Amniotic epithelial cell (primary cell): ENCODE data around the gene COQ9.

ENCODE experiments used
- DNase-seq: peaks from one replicate; pipeline ENCODE4 v3.0.0-alpha.2; 2010; ENCODE audit warnings: low read depth

COQ9 gene

GRCh38 chr16:57473176-57473840 lies 26.0 kb downstream of the COQ9 start:
- no peak for DNase-seq

DNA sequence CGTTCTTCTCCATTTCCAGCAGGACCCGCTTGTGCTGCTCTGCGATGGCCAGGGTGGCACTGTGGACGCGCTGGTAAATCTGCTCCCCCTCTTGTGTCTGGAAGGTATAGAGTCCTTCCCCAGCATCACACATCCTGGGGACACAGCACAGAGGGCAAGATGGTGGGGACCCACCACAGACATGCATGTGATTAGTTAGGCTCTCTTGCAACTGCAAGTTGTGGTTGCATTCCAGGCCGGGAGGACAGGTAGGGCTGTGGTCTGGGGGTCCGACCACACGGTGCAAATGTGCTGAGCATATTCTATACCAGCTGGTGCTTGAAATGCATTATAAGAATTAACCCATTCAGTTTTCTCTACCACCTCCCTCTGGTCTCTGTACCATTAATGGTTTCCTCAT lies 26.6 kb downstream of the COQ9 start:
- DNase-seq: no peak

GRCh38 chr16:57474671-57475661 lies 27.7 kb downstream of the COQ9 start:
- DNase-seq: no peak

GRCh38 chr16:57475711-57476339 lies 28.5 kb downstream of the COQ9 start:
- peak; percentile 48 for DNase-seq

- DNase-seq: no peak
Observed at GRCh38 chr16:57476546-57477410, 29.5 kb downstream of the COQ9 start.

- DNase-seq: no peak
Observed at GRCh38 chr16:57477531-57478202, 30.4 kb downstream of the COQ9 start.

DNA sequence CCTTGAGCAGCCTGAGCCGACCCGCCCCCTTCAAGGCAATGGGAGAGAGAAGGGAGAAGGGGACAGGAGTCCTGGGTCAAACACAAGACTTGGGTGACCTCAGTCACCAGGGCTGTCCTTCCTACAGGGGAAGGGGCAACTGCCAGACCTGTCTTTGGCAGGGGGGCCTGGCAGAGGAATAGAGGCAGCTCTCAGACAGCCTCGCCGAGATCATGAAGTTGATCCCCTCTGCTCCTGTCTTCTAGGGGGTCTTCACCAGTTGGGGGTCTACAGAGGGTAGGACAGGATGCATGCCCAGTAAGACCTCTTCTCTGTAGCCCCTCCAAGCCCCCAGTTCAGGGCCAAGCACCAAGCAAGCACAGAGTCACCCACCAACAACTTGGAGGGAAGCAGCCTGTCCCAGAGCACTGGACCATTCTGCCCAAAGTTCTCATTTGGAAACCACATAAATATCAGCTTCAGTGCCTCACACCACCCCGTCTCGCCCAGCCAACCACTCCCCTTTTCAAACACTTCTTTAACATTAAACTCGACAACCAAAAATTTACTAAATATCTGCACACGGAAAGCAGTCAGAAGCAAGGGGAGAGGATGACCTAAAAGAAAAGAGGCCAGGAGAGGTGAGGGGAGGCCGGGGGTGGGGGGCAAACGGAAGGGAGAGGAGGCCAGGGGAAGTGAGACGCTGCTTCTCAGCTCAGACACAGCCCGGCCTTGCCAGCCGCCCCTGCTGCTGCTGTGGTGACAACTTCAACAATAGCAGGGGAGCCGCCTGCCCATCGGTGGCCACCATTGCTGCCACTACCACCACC lies 31.3 kb downstream of the COQ9 start:
- no peak for DNase-seq

GRCh38 chr16:57479205-57479975 lies 32.1 kb downstream of the COQ9 start:
- peak; percentile 81 for DNase-seq

DNA sequence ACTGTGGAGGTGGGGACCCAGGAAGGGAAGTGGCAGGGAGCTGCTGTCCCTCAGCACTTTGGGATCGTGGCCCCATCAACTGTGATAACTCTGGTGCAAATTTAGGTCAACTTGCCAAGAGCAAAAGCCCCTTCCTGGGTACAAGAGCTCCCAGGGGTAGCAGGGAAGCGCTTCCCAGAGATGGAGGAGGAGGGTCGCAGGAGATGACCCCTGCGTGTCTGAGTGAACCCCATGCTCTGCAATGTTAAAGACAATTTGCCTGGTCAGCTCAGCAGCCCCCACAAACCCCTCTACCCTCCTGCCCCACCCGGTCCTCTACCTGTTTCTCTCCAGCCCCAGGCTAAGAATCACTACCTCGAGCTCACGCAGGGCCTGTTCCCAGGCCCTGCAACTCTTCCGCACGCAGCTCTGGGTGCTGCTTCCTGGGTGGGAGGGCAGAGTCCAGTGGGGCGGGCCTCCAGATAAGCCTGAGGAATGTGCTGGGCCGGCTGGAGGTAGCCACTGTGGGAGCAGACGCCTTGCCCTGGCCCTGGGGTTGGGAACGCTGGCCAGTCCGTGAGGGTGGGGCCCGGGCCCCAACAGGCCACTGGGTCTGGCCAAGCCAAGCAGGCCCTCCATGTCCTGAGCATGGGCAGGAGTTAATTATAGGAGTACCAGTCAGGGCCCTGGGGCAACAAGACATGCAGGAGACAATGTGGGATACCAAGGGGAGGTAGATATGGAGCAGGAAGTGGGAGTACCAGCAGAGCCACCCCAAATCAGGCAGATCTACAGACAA lies 32.9 kb downstream of the COQ9 start:
- peak; percentile 91 for DNase-seq

DNA sequence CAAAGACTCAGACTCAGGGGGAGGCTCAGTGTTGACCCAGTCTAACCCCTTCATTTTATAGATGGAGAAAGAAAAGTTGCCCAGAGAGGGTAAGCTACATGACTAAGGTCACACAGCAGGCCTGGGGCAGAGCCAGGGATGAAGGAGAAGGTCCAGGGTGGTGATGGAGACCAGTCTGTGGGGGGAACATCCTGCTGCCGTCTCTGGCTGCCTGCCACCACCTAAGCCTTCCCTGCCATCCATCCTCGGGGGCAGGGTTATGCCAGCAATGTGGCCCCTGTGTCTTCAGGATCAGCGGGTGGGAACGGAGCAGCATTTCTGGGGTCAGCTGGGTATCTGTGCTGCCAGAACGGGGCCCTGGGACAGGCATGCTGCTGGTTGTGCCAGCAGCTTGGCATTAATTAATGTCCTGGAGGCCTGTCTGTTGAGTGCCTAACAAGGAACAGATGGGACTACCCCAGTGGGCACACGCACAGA lies 33.5 kb downstream of the COQ9 start:
- no peak for DNase-seq

DNA sequence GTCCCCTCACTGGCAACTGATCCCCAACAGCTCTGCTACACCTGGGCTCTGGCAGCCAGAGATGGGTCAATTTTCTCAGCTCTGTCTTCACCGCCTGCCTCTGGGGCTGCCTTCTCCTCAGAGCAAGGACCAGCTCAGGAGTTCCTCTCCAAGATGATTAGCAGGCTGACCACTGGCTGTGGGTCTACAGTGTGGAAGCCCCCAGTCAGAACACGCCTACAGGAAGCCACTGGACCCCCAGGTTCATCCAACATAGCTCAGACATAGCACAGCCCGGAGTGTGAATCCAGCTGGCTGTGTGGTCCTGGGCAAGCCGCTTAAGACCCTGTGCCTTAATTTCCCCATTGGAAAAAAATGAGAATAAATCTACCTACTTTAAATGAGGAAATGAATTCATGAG lies 34.1 kb downstream of the COQ9 start:
- DNase-seq: no peak

GRCh38 chr16:57482845-57483545 lies 35.7 kb downstream of the COQ9 start:
- DNase-seq: no peak

GRCh38 chr16:57483725-57484514 lies 36.6 kb downstream of the COQ9 start:
- DNase-seq: no peak

- no peak for DNase-seq
Observed at GRCh38 chr16:57484515-57485005, 37.3 kb downstream of the COQ9 start.

- DNase-seq: no peak
Observed at GRCh38 chr16:57485091-57485915, 38.0 kb downstream of the COQ9 start.
